NCI-H2196 (cell line): ENCODE data around the gene C16orf54.
"Not testable (repeated sequence)": the region's sequence is repeated elsewhere in the genome, so short reads cannot be mapped to it uniquely, and the experiment has no call there.

ENCODE experiments used
- DNase-seq: peaks from one replicate; lab custom pipeline; 2025; ENCODE audit not compliant: unreplicated experiment; lab: John Stamatoyannopoulos, UW

C16orf54 gene

DNA sequence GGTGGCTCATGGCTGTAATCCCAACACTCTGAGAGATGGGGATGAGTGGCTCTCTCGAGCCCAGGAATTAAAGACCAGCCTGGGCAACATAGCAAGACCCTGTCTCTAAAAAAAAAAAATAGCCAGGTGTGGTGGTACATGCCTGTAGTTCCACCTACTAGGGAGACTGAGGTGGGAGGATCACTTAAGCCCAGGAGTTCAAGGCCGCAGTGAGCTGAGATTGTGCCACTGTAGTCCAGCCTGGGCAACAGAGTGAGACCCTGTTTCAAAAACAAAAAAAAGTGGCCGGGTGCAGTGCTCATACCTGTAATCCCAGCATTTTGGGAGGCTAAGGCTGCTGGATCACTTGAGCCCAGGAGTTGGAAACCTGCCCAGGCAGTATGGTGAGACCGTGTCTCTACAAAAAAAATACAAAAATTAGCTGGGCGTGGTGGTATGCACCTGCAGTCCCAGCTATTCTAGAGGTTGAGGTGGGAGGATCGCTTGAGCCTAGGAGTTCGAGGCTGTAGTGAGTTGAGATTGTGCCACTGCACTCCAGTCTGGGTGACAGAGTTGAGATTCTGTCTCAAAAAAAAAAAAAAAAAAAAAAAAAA is 3.0 kb downstream of the C16orf54 start:
- no peak for DNase-seq

DNA sequence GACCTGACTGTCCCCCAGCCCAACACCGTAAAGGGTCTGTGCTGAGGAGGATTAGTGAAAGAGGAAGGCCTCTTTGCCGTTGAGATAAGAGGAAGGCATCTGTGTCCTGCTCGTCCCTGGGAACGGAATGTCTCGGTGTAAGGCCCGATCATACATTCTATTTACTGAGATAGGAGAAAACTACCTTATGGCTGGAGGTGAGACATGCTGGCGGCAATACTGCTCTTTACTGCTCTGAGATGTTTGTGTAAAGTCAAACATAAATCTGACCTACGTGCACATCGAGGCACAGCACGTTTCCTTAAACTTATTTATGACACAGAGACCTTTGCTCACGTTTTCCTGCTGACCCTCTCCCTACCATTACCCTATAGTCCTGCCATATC is 5.2 kb downstream of the C16orf54 start:
- not testable (repeated sequence) for DNase-seq

DNA sequence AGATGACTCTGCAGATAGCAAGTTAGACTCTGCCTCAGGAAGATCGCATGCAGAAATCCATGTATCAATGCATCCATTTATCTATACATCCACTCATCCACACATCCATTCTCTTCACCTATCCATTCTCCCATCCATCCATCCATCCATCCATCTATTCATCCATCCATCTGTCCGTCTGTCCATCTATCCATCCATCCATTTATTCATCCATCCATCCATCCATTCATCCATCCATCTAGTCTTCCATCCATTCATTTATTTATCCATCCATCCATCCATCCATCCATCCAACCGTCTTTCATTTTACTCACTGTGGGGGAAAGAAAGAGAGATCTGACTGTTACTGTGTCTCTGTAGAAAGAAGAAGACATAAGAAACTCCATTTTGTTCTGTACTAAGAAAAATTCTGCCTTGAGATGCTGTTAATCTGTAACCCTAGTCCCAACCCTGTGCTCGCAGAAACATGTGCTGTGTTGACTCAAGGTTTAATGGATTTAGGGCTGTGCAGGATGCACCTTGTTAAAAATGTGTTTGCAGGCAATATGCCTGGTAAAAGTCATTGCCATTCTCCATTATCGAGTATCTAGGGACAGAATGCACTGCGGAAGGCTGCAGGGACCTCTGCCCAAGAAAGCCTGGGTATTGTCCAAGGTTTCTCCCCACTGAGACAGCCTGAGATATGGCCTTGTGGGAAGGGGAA is 5.7 kb downstream of the C16orf54 start:
- not testable (repeated sequence) for DNase-seq

DNA sequence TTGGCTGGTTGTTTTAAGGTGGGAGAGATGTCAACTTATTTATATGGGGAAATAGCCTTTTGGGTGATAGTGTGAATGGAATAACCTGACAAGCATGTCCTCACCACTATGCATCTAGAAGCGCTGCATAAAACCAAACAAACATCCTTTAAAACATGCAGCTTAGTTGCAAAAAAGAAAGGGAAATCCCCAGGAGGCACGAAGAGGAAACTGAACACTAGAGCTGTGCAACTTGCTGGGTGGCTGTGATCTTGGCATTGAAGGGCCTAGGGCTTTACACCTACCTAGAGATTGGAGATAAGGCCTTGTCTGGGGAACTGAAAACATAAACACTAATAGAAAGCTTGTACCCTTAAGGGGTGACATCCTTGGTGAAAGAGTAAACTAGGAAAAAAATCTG is 7.3 kb downstream of the C16orf54 start:
- no peak for DNase-seq

DNA sequence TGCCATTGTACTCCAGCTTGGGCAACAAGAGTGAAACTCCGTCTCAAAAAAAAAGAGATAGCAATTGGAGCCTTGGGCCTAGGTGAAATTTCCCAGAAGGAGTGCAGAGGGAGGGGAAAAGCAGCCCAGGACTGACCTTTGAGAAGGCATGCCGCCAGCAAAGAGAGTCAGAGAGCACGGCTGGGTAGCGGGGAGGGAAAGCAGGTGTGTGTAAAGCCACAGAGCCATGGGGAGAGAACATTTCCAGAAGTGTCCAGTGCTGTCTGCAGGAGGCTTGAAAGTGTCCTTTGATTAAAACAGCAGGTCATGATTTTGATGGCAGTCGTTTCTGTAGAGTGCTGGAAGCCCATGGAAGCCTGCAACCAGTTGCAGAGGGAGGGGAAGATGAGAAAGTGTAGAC is 8.1 kb downstream of the C16orf54 start:
- no peak for DNase-seq

DNA sequence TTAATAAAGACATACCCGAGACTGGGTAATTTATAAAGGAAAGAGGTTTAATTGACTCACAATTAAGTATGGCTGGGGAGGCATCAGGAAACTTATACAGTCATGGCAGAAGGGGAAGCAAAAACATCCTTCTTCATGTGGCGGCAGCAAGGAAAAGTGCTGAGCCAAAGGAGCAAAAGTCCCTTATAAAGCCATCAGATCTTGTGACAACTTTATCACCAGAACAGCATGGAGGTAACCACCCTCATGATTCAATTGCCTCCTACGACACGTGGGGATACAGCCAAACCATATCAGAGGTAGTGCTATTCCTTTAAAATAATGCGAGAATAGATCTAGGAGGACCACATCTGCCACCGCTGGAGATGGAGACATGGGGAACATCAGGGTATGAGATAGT is 9.0 kb downstream of the C16orf54 start:
- no peak for DNase-seq

DNA sequence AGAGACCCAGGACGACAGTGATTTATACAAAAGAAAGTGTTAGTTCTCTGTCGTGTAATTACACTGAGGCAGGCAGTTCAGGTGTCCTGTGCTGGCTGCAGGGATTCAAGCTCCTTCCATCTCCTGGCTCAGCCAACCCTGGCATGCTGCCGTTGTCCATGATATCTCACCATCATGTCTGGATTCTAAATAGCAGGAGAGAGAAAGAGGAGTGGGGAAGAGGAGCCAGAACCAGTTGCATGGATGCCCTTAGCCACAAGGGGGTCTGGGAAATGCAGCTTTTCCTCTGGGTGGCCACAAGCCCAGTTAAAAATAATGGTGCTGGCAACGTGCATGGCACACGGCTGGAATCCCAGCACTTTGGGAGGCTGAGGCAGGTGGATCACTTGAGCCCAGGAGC is 9.7 kb downstream of the C16orf54 start:
- no peak for DNase-seq

DNA sequence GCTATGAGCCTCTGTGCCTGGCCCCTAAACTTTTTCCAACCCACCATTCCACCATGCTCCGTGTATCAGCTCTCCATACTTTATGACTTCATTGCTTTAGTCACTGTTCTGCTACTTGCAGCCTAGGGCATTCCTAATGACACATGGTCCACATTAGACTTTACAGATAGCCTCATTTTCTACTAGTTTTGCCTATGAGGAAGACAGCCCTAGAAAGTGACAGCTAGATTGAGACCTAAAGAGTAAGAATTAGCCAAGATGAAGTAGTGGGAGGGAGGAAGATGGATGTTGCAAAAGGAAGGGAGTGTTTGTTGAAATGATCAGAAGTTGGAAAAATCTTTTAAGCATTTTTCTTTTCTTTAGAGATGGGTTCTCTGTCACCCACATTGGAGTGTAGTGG is 11.0 kb downstream of the C16orf54 start:
- no peak for DNase-seq

DNA sequence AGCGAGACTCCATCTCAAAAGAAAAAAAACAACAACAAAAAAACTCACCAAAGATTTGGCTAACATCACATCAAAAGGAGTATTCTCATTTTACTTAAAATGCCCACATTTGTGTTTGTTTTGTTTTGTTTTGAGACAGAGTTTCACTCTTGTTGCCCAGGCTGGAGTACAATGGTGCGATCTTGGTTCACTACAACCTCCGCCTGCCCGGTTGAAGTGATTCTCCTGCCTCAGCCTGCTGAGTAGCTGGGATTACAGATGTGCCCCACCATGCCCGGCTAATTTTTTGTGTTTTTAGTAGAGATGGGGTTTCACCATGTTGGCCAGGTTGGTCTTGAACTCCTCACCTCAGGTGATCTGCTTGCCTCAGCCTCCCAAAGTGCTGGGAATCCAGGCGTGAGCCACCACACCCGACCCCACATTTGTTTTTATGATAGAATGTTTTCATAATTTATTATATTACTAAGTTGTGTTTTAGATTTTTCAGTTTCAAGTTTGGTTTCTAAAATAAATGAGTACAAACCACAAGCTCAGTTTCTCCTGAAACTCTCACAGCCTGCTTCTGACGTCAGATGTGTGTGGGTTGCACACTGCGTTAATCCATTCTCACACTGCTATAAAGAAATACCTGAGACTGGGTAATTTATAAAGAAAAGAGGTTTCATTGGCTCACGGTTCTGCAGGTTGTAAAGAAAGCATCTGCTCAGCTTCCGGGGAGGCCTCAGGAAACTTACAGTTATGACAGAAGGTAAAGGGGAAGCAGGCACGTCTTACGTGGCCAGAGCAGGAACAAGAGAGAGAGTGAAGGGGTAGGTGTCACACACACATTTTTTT is 13.8 kb downstream of the C16orf54 start:
- not testable (repeated sequence) for DNase-seq

DNA sequence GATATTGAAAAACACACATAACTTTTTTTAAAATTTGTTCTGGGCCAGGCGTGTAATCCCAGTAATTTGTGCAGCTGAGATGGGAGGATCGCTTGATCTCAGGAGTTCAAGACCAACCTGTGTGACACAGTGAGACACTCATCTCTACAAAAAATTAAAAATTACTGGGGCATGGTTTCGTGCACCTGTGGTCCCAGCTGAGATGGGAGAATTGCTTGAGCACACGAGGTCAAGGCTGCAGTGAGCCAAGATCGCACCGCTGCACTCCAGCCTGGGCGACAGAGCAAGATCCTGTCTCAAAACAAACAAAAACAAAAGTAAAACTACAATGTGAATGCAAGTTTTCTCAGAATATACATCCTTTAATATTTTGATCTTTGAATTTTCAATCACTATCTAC is 15.1 kb downstream of the C16orf54 start:
- DNase-seq: no peak

DNA sequence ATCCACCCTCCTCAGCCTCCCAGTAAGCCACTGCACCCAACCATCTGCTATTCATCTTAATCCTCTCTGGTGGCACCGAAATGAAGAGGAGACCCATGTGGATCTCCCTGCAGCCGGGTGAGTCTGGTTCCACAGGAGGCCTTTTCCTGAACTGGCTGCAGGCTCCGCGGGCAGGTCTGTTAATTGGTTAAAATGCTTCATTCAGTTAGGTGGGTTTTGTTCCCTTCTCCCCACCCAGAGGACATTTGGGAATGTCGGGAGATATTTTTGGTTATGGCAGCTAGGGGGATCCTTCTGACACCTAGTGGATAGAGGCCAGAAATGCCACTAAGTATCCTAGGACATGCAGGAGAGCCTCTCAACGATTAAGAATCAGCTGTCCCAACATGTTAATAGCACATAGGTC is 16.7 kb downstream of the C16orf54 start:
- DNase-seq: peak; percentile 10

DNA sequence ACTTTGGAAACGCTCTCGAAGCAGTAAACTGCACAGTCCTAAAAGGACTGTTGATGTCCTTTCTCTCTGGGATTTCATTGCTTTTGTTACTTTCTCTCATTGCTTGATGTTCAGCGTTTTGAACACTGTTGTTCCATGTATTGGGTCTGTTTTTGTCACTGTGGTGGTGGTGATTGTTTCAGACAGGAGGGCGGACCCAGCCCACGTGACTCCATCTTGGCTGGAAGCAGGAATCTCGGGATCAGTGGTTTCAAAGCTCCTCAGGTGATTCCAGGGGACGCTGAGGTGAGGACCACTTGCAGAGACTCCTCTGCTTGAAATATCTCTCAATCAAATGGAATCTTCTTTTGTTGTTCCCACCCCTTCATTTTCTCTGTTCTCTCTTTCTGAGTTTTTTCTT is 18.3 kb downstream of the C16orf54 start:
- DNase-seq: no peak

DNA sequence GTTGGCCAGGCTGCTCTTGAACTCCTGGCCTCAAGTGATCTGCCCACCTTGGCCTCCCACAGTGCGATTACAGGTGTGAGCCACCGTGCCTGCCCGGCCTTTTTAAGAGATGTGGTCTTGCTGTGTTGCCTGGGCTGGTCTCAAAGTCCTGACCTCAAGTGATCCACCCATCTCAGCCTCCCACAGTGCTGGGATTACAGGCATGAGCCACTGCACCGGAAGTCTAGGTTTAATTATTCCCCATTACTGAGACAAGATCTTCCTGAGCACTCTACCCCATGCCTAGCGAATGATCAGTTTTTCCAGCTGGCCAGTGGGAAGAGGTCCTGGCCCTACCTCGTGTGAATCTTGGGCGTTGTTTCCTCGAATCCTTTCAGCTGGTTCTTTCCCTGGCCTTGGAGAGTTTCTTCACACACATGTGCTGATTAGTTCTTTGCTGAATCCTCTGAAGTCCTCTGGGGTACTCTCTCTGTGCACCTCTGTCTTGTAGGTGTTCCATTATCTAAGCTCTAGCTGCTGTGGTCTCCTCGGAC is 18.9 kb downstream of the C16orf54 start:
- DNase-seq: no peak

DNA sequence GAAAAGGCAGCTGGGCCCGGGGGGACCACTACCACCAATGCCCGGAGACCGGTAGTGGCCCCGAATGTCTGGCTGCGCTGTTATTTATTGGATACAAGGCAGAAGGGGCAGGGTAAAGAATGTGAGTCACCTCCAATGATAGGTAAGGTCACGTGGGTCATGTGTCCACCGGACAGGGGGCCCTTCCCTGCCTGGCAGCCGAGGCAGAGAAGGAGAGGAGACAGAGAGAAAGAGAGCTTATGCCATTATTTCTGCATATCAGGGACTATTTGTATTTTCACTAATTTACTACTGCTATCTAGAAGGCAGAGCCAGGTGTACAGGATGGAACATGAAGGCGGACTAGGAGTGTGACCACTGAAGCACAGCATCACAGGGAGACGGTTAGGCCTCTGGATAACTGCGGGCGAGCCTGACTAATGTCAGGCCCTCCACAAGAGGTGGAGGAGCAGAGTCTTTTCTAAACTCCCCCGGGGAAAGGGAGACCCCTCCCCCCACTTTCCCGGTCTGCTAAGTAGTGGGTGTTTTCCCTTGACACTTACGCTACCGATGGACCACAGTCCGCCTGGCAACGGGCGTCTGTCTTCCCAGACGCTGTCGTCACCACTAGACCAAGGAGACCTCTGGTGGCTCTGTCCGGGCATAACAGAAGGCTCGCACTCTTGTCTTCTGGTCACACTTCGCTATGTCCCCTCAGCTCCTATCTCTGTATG is 24.5 kb downstream of the C16orf54 start:
- DNase-seq: peak; percentile 49

DNA sequence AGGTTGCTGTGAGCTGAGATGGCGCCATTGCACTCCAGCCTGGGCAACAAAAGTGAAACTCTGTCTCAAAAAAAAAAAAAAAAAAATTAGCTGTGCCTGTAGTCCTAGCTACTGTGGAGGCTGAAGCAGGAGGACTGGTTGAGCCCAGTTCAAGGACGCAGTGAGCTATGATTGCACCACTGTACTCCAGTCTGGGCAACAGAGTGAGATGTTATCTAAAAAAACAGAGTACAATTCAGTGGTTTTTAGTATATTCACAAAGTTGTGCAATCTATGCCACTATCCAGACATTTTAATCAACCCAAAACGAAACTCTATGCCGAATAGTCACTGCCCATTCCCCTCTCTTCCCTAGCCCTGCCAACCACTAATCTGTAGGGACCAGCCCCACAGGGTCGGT is 25.1 kb downstream of the C16orf54 start:
- no peak for DNase-seq

DNA sequence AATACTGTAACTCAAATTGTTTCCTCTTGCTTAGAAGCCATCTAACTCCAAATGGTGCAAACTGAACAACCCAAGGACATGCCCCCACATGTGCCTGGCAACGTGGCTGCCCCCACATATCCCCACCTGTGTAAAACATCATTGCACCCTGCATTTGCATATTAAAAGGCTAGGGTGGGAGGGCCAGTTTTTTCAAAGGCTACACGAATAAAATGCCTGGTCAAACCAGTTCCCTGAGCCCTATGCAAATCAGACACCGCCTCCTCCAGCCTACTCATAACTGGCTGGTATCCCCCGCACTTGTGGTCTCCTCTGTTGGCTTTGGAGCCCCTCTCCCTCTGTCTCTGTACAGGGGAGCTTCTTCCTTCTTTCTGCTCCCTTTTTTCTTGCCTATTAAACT is 26.7 kb downstream of the C16orf54 start:
- no peak for DNase-seq

DNA sequence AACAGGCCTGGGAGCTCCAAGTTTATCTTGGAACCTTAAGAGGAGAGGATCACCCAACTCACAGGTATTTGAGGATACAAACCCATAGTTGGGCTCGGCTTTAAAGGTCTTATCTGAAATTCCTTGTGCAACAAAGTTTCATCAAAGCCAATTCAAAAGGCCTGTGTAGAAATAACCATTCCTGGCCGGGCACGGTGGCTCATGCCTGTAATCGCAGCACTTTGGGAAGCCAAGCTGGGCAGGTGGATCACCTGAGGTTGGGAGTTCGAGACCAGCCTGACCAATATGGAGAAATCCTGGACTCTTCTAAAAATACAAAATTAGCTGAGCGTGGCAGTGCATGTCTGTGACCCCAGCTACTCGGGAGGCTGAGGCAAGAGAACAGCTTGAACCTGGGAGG is 28.7 kb downstream of the C16orf54 start:
- DNase-seq: no peak

DNA sequence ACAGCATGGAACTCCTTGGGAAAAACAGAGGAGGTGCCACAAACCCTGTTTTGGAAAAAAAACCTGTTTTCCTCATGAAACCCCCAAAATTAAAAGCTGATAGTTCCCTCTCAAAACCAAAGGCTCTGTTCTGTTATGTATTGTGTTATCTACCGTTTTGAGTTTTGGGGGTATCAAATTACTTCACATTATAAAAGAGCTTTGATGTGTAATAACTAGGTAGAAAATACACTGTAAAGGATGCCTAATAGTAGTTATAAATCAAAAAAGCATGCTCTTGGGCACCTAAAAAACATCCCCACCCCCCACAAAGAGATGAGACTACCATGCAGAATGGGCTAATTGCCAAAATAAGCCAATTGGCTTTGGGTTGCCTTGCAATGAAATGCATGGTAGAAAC is 30.8 kb downstream of the C16orf54 start:
- no peak for DNase-seq

DNA sequence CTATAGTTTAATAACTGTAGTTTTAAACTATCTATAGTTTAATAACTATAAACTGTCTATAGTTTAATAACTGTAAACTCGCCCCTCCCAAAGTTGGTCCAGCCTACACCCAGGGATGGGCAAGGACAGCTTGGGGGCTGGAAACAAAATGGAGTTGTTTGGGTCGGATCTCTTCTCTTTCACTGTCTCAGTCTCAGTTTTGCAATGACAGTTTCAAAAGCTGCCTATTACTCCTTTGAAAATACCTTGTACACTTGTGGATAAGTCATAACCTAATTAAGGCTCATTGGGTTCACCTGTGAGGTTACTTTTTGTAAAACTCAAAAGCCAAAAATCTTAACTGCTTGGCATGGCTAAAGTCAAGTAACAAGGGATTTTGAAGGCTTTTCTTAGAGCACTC is 31.4 kb downstream of the C16orf54 start:
- no peak for DNase-seq

DNA sequence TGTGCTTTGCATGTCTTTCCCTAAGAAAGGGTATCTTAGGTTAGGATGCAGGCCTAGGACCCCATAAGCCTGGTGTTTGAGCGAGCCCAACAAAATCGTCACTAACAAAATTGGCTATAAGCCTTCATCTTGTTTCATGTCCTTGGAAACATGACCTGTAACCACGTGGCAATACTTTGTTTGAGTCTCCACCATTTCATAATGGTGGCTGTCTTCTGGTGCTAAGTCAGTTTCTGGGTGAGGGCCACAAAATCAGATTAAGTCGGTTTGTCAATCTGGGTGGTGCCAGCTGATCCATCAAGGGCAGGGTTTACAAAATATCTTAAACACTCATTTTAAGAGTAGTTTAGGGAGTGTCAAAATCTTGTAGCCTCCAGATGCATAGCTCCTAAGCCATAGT is 33.0 kb downstream of the C16orf54 start:
- DNase-seq: no peak
